ENCODE results near the gene EFCC1. TPM values are rescaled to one million over a fixed set of nuclear protein-coding genes. Genes with fewer than 3 reads are reported as not detected.

EFCC1 gene
- total RNA-seq, 1 donor from 2014 or later, result not detected

Other genes starting within 250 kb of the EFCC1 start
- 32.9 and 38.1 TPM in 2 replicates for gene ACAD9, start 121.7 kb upstream of the EFCC1 start, total RNA-seq
- 0.50 and 1.7 TPM in 2 replicates for gene CFAP92, start 7.2 kb upstream of the EFCC1 start, total RNA-seq
- not detected in 2 replicates for gene GP9, start 59.5 kb downstream of the EFCC1 start, total RNA-seq
- 54.6 and 58.0 TPM in 2 replicates for gene RAB43, start 120.5 kb downstream of the EFCC1 start, total RNA-seq
- gene ISY1, start 159.8 kb downstream of the EFCC1 start, total RNA-seq, result 21.2 and 27.7 TPM in 2 replicates
- 256 and 271 TPM in 2 replicates for gene CNBP, start 182.6 kb downstream of the EFCC1 start, total RNA-seq
- 159 and 173 TPM in 2 replicates for gene COPG1, start 248.3 kb downstream of the EFCC1 start, total RNA-seq

Measured in kidney epithelial cell (primary cell).